ENCODE measurements around the gene SMYD5.
"Not testable (repeated sequence)": the region's sequence is repeated elsewhere in the genome, so short reads cannot be mapped to it uniquely, and the experiment has no call there.

GRCh38 chr2:73165978-73166377, 48.1 kb upstream of the SMYD5 start:
- TF ChIP-seq CTCF (IDR thresholded peaks at IDR 0.05); ZFX (IDR thresholded peaks at IDR 0.05; ENCODE audit: borderline replicate concordance): not testable (repeated sequence)
